Osteocyte (in vitro differentiated cells): ENCODE measurements around the gene SLC27A1. TPM values are rescaled to one million over a fixed set of nuclear protein-coding genes. Genes with fewer than 3 reads are reported as not detected.
"Not testable (repeated sequence)": the region's sequence is repeated elsewhere in the genome, so short reads cannot be mapped to it uniquely, and the experiment has no call there.

ENCODE experiments used
- DNase-seq: peaks from one replicate; pipeline ENCODE4 v3.0.0; 2021; ENCODE audit warnings: mixed read lengths; ENCODE audit not compliant: unreplicated experiment; ENCODE audit errors: extremely low spot score
- H3K27ac Mint-ChIP-seq: one replicate; pipeline ENCODE4 v1.8.0; 2021; ENCODE audit warnings: mild to moderate bottlenecking, mixed read lengths; ENCODE audit not compliant: unreplicated experiment
- H3K27me3 Mint-ChIP-seq: one replicate; pipeline ENCODE4 v1.8.0; 2021; ENCODE audit warnings: mixed read lengths; ENCODE audit not compliant: unreplicated experiment
- H3K36me3 Mint-ChIP-seq: one replicate; pipeline ENCODE4 v1.8.0; 2021; ENCODE audit warnings: mixed read lengths; ENCODE audit not compliant: unreplicated experiment
- H3K4me1 Mint-ChIP-seq: one replicate; pipeline ENCODE4 v1.8.0; 2021; ENCODE audit warnings: mixed read lengths; ENCODE audit not compliant: unreplicated experiment
- H3K4me3 Mint-ChIP-seq: one replicate; pipeline ENCODE4 v1.8.0; 2021; ENCODE audit warnings: mild to moderate bottlenecking, moderate library complexity, mixed read lengths; ENCODE audit not compliant: unreplicated experiment
- H3K9me3 Mint-ChIP-seq: one replicate; pipeline ENCODE4 v1.8.0; 2021; ENCODE audit warnings: mixed read lengths; ENCODE audit not compliant: unreplicated experiment
- CTCF ChIP-seq: fragments of 200-600 bp; sonication (generic); IDR thresholded peaks from 2 replicates; pipeline ENCODE4 v1.5.0; 2021; ENCODE audit warnings: antibody characterized with exemption, mild to moderate bottlenecking, moderate library complexity
- total RNA-seq: library from RNA; stranded (reverse); gene quantifications from 2 replicates; pipeline ENCODE4 v1.2.1, GENCODE V29; 2021

SLC27A1 gene
- total RNA-seq, 1 donor from 2014 or later, result 12.5 TPM

GRCh38 chr19:17506745-17507144 lies 36.4 kb downstream of the SLC27A1 start:
- no peak for TF ChIP-seq CTCF
- peaks cover 32% of the 10 kb centered on the region for H3K4me1 Mint-ChIP-seq
- no peaks in the 10 kb centered on the region for H3K27me3 Mint-ChIP-seq
- H3K36me3 Mint-ChIP-seq, result peaks cover 8% of the 10 kb centered on the region
- no peak for DNase-seq
- H3K27ac Mint-ChIP-seq, result peak overlapping the region; percentile 23
- H3K4me3 Mint-ChIP-seq, result no peak overlapping the region
- H3K9me3 Mint-ChIP-seq, result no peaks in the 10 kb centered on the region

GRCh38 chr19:17508558-17508933 lies 38.2 kb downstream of the SLC27A1 start:
- DNase-seq, H3K36me3 Mint-ChIP-seq, H3K9me3 Mint-ChIP-seq, H3K27me3 Mint-ChIP-seq: not testable (repeated sequence)
- H3K27ac Mint-ChIP-seq, result peak overlapping the region; percentile 98
- peak overlapping the region; percentile 56 for H3K4me3 Mint-ChIP-seq
- peaks cover 41% of the 10 kb centered on the region for H3K4me1 Mint-ChIP-seq

DNA sequence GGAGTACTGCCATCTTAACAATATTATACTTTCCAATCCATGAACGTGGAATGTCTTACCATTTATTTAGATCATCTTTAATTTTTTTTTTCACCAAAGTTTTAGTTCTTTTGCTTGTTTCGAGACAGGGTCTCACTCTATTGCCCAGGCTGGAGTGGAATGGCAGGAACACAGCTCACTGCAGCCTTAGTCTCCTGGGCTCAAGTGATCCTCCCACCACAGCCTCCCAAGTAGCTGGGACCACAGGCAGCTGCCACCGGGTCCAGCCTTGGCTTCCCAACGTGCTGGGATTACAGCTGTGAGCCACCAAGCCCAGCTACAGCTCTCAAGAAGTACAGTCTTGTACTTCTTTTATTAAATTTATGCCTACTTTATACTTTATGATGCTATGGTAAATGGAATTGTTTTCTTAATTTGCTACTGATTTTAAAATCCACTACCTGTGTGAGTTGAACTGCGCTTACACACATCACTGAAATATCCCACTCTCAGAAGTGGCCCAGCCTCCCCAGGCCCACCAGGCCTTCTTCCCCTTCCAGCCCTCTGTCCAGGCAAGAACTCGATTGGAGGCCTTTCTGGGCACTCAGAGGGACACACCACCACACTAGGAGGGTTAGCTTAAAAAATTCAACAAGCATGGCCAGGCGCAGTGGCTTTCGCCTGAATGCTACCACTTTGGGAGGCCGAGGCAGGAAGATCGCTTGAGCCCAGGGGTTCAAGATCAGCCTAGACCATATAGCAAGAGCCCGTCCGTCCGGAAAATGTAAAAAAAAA lies 40.1 kb downstream of the SLC27A1 start:
- no peak for TF ChIP-seq CTCF
- Mint-ChIP-seq H3K9me3 (no peaks in the 10 kb centered on the region), H3K36me3 (peaks cover 4% of the 10 kb centered on the region), H3K27ac (peak overlapping the region; percentile 99), H3K4me3 (peak overlapping the region; percentile 96), H3K4me1 (peaks cover 41% of the 10 kb centered on the region), H3K27me3 (no peaks in the 10 kb centered on the region)
- no peak for DNase-seq

GRCh38 chr19:17511724-17512573 lies 41.6 kb downstream of the SLC27A1 start:
- H3K27ac Mint-ChIP-seq, result peak overlapping the region; percentile 99
- peaks cover 41% of the 10 kb centered on the region for H3K4me1 Mint-ChIP-seq
- H3K27me3 Mint-ChIP-seq, result no peaks in the 10 kb centered on the region
- H3K4me3 Mint-ChIP-seq, result peak overlapping the region; percentile 96
- peaks cover 10% of the 10 kb centered on the region for H3K36me3 Mint-ChIP-seq
- peak; percentile 28 for TF ChIP-seq CTCF
- no peaks in the 10 kb centered on the region for H3K9me3 Mint-ChIP-seq
- DNase-seq, result peak; percentile 93

- no peak for DNase-seq
- Mint-ChIP-seq H3K27me3 (no peaks in the 10 kb centered on the region), H3K27ac (peak overlapping the region; percentile 74), H3K4me1 (peaks cover 39% of the 10 kb centered on the region), H3K36me3 (peaks cover 15% of the 10 kb centered on the region), H3K4me3 (peak overlapping the region; percentile 96), H3K9me3 (no peaks in the 10 kb centered on the region)
- no peak for TF ChIP-seq CTCF
Measured at GRCh38 chr19:17512574-17512939, 42.2 kb downstream of the SLC27A1 start.
